GM21360 (cell line): ENCODE data around the gene AQP1.

ENCODE experiments used
- ATAC-seq: cut with Tn5 transposase; IDR thresholded peaks from one replicate; pipeline ENCODE4 v1.9.1; 2021; ENCODE audit warnings: mild to moderate bottlenecking, moderate library complexity; ENCODE audit not compliant: unreplicated experiment

AQP1 gene

GRCh38 chr7:30918676-30919075, 7.0 kb downstream of the AQP1 start:
- ATAC-seq, result no peak

- no peak for ATAC-seq
These were observed 8.4 kb downstream of the AQP1 start for GRCh38 chr7:30920021-30920583.

GRCh38 chr7:30920584-30921539, 9.2 kb downstream of the AQP1 start:
- ATAC-seq, result no peak

- no peak for ATAC-seq
These were observed 10.1 kb downstream of the AQP1 start for GRCh38 chr7:30921540-30922401.

- no peak for ATAC-seq
These were observed 10.9 kb downstream of the AQP1 start for GRCh38 chr7:30922596-30922995.

- ATAC-seq, result no peak
These were observed 11.5 kb downstream of the AQP1 start for GRCh38 chr7:30923009-30923773.

- ATAC-seq, result no peak
These were observed 12.2 kb downstream of the AQP1 start for GRCh38 chr7:30923774-30924413.

GRCh38 chr7:30924624-30925023, 13.0 kb downstream of the AQP1 start:
- ATAC-seq, result no peak

- no peak for ATAC-seq
These were observed 13.5 kb downstream of the AQP1 start for GRCh38 chr7:30925117-30925516.

GRCh38 chr7:30925913-30926312, 14.3 kb downstream of the AQP1 start:
- no peak for ATAC-seq

- no peak for ATAC-seq
These were observed 14.7 kb downstream of the AQP1 start for GRCh38 chr7:30926313-30926712.

- ATAC-seq, result no peak
These were observed 15.4 kb downstream of the AQP1 start for GRCh38 chr7:30927040-30927439.

GRCh38 chr7:30927559-30927958, 15.9 kb downstream of the AQP1 start:
- no peak for ATAC-seq

GRCh38 chr7:30928254-30928872, 16.7 kb downstream of the AQP1 start:
- ATAC-seq, result no peak

GRCh38 chr7:30929686-30930085, 18.0 kb downstream of the AQP1 start:
- ATAC-seq, result no peak

GRCh38 chr7:30930621-30931020, 19.0 kb downstream of the AQP1 start:
- ATAC-seq, result no peak

GRCh38 chr7:30931161-30931928, 19.7 kb downstream of the AQP1 start:
- ATAC-seq, result no peak

- no peak for ATAC-seq
These were observed 20.4 kb downstream of the AQP1 start for GRCh38 chr7:30931929-30932540.

- ATAC-seq, result no peak
These were observed 20.9 kb downstream of the AQP1 start for GRCh38 chr7:30932562-30932961.
